Activated CD4-positive, alpha-beta T cell treated with anti-CD3 and anti-CD28 coated beads for 1 hour (primary cell): ENCODE measurements around the gene ACOT7.
A peak's percentile ranks its signal among the peaks of the same experiment; 100 is the strongest.

Source experiments
- DNase-seq: peaks from one replicate; pipeline ENCODE4 v3.0.0-alpha.2; 2020

Gene ACOT7

GRCh38 chr1:6359216-6360116, 34.1 kb downstream of the ACOT7 start:
- peak; percentile 31 for DNase-seq

- DNase-seq: peak; percentile 20
These were observed 34.8 kb downstream of the ACOT7 start for GRCh38 chr1:6358757-6359201.

DNA sequence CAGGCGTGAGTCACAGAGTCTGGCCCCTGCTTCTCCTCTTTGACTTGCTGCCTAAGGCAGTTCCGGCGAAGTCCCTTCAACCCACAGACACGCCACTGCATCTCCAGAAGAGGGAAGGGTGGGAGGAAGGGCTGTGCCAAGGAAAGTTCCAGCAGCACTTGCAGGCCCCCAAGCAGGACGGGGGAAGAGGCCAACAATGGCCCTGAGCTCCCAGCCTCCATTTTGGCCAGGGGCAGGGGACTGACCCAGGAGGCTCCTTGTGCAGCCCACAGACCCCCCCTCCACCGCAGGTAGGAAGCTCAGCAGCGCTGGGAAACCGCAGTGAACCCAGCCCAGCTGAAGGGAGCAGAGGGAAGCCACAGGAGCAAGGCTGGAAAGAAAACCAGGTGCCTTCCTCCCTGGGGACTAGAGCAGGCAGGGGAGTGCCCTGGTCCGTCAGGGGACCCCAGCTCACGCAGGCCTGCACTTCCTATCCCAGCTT, 35.4 kb downstream of the ACOT7 start:
- DNase-seq: no peak

DNA sequence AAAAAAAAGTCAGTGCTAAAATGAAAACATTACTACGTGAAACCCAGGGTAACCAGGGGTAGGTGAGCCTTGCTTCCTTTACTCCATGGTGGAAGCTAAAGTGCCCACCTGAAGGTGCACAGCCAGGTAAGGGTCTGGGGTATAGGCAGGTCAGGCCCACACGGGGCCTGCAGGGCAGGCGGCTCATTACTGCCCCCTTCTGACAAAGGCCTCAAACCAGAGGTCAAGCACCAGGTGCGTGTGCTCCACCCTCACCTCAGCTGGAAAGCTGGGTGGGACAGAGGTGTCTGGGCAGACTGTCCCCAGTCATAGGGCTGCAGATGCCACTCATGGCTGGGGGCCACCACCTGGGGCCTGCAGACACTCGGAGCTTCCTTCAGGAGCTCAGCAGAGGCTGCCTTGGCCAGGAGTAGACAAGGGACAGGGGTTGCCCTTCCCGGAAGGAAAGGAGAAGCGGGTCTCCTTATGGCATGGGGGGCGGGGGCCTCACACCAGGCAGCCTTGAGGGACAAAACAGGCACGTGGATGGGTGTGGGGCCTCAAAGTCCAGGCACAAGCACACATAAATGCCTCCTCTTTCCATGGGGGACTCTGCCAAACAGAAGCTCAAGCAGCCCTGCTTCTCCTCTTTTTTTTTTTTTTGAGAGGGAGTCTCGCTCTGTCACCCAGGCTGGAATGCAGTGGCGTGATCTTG, 36.2 kb downstream of the ACOT7 start:
- no peak for DNase-seq

- DNase-seq: no peak
These were observed 37.9 kb downstream of the ACOT7 start for GRCh38 chr1:6355621-6356020.

- no peak for DNase-seq
These were observed 38.8 kb downstream of the ACOT7 start for GRCh38 chr1:6354659-6355317.

GRCh38 chr1:6353955-6354658, 39.5 kb downstream of the ACOT7 start:
- no peak for DNase-seq

DNA sequence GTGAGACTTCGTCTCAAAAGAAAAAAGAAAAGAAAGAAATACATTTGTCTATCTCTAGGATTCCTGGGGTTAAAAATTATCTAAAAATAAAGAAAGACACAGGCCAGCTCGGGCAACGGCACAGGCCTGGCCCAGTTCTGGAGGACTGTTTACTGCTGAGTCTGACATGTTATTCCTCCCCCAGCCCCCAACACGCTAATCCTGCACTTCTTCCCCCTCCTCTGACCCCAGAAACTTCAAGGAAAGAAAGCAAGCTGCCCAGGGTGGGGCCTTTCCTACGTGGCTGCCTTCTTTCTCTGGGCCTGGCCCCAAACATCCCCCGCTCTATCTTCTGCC, 40.0 kb downstream of the ACOT7 start:
- DNase-seq: no peak

- no peak for DNase-seq
These were observed 41.4 kb downstream of the ACOT7 start for GRCh38 chr1:6352138-6352563.

GRCh38 chr1:6351480-6352137, 42.0 kb downstream of the ACOT7 start:
- DNase-seq: no peak

DNA sequence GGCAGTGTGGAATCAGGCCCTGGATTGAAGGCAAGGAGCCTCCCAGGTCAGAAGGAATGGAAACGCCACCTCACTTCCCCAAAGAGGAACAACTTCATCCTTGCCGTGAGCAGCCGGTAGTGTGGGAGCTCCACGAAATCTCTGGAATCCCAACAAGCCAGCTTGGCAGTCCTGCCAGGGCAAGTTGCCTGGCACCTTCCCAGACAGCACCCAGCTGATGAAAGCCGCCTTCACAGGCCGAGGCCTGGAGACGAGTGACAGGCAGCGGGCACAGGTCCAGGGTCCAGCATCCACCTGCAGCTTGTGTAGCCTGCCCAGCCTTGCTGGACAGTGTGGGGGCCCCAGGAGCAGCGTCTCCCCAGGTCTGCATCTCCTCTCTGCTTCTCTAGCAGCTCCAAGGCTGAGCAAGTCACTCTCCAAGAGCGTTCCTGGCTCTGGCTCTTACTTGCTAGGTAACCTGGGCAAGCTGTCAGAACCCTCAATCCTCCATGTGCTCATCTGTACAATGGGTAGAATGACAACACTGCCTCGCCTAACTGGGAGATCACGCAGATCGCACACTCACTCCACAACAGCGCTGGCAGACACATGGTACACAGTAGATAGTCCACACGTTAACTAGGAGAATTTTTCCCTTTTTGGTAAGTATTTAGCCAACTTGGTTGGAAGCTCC, 43.0 kb downstream of the ACOT7 start:
- no peak for DNase-seq

DNA sequence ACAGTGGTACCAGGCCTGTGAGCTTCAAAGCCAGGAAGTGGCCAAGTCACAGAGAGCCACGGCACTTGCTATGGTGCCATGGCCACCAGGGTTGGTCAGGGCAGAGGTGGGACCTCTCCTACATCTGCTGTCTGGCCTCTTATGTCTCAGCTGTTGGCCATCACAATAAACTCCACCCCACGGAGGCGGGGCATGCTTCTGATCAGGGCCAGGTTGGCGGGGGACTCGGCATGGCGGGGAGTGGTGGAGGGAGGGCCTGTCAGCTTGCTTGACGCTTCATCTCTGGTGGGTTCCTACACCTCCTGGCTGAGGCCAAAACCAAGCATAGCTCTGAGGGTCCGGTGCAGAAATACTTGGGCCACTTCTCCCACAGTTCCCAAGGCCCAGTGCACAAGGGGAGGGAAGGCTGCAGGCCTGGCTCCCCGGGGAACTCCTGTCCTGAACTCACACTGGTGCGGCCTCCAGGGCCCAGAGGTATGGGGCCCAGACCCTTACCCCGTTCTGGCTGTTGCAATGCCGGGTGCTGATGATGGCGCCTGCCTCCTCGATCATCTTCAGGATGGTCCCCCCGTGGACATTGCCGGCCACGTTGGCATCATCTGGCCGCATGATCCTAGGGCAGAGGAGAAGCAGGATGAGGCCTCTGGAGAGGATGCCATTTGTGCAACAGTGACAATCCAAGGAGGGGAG, 44.2 kb downstream of the ACOT7 start:
- DNase-seq: no peak

DNA sequence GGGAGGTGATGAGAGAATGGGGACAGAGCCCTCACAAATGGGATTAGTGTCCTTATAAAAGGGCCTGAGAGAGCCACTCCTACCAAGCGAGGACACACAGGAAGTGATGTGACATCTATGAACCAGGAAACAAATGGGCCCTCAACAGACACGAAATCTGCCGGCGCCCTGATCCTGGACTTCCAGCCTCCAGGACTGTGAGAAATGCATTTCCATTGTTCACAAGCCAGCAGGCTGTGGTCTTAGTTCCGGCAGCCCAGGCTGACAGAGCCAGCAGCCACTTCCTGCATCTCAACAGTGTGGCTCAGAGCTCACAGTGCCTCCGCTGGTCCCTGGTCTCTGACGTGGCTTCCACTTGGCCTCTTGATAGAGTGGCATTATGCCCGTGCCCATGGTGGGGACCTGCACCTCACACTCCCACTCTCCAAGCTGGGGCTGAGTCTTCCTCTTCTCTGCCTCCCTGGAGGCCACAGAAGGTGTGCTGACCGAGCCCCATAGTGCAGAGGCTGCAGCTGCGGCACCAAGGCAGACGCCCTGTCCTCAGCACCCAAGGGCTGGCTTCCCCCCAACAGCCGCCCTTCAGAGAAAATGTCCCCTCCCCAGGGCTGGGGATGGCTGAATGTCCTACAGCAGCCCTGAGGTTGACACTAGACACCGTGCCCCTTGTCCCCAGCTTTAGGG, 44.9 kb downstream of the ACOT7 start:
- DNase-seq: peak; percentile 34

- DNase-seq: peak; percentile 54
These were observed 45.7 kb downstream of the ACOT7 start for GRCh38 chr1:6347641-6348487.

DNA sequence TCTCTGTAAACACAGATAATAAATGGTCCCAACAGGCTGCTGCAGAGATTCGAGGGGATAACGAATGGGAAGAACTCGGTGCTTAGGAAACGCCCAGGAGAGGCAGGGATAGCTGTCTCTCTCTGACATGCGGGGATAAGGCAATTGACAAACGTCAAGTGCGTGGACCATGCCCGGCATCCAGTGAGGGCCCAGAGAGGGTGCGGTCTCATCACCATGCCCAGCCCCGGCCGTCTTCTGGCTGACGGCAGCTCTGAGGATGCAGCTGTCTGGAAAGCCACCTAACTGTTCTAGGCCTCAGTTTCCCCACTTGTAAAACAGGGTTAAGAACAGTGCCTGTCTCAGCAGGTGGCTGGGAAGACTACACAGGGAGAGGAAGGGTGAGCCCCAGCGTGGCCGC, 48.1 kb downstream of the ACOT7 start:
- no peak for DNase-seq

DNA sequence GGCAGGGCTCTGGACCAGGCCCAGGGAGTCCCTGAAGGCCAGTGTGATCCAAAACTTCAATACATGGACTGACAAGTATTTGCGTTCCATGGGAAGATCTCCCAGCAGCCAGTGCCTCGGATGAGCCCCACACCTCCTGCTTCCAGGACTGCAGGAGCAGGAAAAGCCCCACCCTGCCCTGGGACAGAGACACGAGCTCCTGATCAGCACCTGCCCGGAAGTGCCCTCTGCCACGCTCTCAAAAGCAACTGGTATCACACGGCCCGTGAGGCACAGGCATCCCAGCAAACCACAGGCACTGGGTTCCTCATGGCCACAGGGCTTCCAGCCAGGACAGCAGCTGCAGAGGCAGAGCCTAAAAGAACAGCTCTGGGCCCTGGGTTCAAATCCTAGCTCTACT, 48.6 kb downstream of the ACOT7 start:
- DNase-seq: no peak

DNA sequence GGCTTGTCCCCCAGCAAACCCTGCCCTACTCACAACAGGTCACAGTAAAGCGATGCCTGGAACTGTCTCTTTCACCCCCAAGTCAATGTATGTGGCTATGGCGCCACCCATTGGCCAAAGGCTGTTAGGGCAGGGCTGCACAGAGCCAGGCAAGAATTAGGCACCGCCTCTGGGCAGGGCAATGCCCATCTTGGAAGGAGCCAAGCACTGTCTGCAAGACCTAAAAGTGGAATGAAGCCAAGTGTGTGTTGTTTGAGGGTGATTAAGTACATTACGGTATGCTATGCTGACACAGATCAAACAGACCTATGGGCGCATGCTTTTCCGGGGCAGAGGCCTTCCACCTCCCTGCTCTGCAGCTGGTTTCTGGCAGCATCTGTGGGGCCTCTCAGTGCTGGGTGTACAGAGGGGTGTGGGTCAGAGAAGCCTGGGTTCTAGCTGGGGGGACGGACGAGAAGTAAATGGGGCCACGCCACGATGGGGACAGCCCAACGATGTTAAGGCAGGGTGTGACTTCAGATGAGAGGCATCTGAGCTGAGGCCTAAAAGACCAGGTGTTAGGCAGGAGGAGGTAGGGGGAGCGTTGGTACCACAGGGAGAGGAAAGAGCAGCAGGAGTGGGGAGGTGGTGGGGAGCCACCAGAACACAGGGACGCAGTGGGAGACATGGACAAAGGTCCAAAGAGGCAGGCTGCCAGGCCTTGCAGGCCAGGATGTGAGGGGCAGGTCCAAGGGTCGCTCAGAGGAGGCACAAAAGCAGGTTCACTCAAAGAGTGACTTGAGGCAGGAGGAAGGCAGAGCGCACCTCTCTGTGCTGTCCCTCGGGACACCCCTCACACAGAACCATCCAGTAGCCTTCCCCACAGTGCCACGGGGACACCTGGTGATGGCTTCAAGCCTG, 49.8 kb downstream of the ACOT7 start:
- DNase-seq: peak; percentile 37

DNA sequence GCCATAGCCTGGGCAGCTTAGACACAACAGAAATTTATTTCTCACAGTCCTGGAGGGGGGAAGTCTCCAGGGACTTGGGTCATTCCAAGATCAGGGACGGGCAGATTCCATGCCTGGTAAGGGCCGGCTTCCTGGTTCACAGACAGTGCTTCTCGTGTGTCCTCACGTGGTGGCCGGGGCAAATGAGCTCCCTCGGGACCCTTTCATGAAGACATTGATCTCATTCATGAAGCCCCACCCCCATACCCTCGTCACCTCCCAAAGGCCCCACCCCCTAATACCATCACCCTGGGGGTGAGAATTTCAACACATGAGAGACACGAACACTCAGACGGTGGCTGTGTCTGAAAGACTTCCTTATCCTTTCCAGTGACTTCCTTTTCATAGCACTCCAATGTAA, 51.5 kb downstream of the ACOT7 start:
- DNase-seq: no peak
